Measurements from ENCODE around the gene ASAH2B.

DNA sequence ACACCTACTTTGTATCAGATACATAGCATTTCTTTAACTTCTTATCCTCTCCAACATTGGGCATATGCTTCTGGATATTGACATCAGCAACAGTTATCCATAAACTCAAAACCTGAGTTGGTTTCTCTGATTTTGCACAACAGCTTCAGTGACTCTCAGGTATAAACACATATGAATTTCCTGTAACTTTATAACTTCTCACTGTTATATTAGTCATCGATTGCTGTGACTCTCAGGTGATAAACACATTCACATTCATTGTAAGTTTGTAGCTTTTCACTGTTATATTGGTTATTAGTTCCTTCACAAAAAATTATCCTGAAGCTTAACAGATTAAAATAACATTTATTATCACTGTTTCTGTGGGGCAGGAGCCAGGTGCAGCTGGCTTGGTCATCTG is 57.0 kb downstream of the ASAH2B start:
- TF ChIP-seq EP300 (IDR thresholded peaks at IDR 0.05) (no peak), CTCF (IDR thresholded peaks at IDR 0.05) (no peak), POLR2AphosphoS5 (IDR thresholded peaks at IDR 0.05) (no peak), POLR2A (IDR thresholded peaks at IDR 0.05) (no peak)

Measured in upper lobe of left lung (tissue), 4 donors.